GM21423 (cell line): ENCODE data around the gene TWIST2.

Source experiments
- ATAC-seq: cut with Tn5 transposase; IDR thresholded peaks from one replicate; pipeline ENCODE4 v1.9.1; 2021; ENCODE audit warnings: mild to moderate bottlenecking, moderate library complexity; ENCODE audit not compliant: unreplicated experiment

TWIST2 gene

DNA sequence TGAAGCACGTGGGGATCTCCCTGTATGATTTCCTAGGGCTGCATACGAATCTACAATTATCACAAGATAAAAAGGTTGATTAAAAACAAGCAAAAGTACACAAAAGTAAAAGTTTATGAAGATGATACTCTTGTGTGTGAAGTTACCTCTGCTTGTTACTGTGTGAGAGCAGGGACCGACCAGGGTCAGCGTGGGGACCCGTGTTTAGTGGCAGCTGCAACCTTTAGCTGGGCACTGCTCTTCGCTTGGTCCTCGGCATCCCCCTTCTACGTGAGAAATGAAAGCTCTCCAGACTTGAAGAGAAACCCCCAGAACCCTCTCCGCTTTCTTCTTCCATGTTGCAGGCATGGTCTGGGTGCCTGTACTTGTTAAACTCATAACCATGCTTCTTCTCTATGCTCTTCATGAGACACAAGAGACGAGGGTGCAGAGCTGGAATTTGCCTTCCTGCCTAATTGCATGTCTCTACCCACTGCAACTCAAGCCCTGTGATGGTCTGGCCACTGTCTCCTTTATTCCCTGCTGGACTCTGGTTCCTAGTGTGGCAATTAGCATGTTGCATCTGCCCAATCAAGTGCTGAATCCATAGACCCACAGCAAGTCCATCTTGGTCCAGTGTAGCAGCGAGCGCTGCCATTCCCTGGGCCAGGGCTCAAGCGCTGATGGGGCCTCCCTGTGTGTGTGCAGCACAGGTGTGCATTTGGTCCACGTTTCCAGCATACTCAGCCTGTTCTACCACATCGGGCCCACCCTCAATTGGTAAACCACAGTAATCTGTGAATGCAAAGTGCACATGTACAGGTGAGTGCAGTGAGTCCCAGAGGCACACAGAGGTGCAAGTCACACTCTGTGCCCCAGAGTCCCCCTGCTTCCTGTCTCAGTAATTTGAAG lies 88.5 kb downstream of the TWIST2 start:
- no peak for ATAC-seq

DNA sequence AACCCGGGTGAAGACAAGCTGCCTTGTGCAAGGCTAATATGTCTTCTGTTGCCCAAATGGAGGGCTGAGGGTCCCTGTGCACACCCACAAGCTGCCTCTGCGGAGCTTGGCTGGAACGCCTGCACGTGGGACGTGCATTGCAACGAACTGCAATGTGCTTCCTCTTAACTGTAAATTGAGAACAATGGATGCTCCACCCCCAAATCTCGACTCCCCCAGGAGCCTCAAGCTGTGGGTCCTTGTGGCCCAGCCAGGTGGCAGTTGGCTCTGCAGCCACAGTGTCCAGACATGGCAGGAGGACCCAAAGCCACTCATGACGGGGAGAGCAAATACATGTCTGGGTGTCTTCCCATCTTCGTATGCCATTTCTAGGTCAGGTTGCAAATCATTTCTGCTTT lies 90.1 kb downstream of the TWIST2 start:
- ATAC-seq: no peak

DNA sequence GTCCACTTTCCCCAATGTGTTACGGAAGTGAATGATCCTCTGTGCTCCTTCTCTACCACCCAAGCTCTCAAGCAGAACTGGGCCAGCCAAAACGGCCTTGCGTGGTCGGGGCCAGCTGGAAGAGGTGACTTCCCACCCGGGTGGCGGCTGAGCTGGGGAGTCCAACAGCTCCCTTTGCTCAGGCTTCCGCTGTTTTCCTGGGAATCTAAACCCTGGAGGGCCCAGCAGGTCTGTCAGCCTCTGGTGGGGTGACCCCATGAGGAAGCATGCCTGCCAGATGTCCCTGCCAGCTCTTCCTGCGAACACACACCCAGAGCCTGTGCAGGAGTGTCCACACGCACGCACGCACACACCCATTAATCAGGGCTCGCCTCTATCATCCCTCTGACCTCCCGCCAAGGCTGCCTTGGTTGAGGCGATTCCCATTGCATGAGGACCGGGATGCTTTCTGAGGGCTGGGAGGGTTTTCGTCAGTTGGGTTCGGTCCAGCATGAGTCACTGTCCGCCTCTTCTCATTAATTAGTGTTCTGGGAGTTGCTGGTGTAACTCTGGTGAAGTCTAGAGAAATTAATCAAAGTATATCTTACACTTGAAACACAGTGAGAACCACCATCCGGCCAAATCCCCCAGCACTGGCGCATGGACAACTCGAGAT lies 90.6 kb downstream of the TWIST2 start:
- no peak for ATAC-seq

DNA sequence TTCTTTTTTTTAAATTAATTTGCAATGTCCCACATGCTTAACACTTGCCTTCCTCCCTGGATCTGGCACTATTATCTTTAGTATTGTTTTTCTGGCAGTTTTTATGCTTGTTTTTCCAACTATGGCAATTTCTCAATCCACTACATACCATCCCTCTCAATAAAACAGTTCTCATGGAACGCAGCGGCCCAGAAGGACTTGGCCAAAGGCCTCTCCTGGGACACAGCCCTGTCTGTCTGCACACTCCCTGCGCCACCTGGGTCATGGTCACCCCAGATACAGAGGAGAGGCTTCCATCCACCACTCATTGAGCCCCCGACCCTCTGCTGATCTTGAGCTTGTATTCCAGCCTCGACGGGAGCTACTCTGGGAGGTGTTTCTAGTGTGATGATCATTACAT lies 91.2 kb downstream of the TWIST2 start:
- no peak for ATAC-seq

DNA sequence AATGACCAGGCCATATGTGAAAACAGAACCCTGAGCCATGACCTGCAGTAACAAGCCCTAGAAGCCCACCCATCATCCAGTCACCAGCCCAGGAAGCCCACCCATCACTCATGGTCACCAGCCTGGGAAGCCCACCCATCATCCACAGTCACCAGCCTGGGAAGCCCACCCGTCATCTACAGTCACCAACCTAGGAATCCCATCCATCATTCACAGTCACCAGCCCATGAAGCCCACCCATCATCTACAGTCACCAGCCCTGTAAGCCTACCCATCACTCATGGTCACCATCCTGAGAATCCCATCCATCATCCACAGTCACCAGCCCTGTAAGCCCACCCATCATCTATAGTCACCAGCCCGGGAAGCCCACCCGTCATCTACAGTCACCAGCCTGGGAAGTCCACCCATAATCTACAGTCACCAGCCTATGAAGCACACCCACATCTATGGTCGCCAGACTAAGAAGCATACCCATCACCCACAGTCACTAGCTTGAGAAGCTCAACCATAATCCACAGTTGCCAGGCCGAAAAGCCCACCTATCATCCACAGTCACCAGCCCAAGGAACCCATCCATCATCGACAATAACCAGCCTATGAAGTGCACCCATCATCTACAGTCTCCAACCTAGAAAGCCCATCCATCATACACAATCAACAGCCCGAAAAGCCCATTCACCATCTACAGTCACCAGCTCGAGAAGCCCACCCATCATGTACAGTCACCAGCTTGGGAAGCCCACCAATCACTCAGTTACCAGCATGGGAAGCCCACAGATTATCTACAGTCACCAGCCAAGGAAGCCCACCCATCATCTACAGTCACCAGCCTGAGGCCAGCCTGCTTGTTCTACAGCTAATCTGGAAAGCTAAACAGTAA lies 91.9 kb downstream of the TWIST2 start:
- no peak for ATAC-seq

DNA sequence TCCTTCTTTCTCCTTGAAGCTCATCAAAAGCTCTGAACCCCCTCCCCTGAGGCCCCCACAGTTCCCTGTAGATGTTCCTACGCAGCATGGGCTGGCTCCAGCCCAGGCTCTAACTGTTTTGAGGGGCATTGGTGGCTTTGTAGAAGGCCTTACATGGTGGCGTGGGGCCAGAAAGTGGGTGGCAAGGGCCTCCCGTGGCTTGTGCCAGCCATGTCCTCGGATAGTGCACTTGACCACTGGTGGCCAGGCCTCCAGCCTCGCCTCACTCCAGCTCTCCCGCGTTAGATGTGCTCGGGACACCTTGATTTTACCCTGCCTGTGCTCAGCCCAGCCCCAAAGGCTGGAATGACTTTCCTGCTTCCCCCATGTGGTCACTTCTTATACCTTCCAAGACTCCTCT lies 92.9 kb downstream of the TWIST2 start:
- no peak for ATAC-seq

DNA sequence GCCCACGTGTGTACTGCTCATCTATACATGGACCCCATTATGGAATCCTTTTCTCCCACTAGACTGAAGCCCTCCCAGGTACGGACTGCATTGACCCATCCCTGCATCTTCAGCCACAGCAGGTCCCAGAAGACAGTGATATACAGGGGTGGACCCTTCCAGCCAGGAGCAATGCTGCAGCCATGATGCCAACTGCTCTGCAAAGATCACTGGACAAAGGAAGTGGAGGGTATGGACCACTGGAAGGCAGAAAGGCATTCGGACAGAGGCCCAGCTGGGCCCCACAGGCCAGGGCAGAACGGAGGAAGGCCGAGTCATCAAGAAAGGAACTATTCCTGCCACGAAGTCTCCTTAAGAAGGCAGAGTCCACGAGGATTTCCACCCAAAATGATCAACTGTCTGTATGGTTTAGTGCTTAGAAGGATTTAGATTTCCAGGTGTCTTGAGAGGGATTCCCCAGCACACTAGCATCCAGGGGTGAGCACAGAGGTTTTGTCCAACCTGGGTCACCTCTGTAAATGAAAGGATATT lies 93.4 kb downstream of the TWIST2 start:
- ATAC-seq: no peak

DNA sequence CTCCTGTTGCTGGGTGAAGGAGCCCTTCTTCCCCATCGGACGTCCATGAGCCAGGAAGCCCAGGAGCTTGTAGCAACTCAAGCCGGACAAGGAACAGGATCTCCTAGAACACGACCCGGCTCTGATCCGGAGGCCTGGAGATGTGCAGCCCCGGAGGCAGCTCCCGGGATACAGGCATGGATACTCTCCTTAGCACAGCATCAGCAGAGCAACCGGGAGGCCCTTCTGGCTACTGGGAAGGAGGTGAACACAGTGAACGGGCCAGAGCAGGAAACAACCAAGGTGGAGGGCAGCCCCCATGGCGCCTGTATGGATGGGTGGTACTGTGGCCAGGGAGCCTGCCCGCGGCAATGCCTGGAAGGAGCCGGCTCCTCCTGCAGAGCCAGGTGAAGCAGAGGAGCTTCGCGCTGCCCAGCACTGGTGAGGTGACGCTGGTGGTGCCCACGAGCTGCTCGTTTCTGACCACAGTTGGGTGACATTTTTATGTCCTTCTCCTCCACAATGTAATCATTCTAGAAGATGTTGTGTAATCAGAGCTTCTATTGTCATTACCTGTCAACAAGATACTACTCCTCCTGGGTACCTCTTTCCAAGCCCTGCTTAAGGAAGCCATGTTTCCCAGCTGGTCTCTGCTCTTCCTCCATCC lies 94.3 kb downstream of the TWIST2 start:
- no peak for ATAC-seq

DNA sequence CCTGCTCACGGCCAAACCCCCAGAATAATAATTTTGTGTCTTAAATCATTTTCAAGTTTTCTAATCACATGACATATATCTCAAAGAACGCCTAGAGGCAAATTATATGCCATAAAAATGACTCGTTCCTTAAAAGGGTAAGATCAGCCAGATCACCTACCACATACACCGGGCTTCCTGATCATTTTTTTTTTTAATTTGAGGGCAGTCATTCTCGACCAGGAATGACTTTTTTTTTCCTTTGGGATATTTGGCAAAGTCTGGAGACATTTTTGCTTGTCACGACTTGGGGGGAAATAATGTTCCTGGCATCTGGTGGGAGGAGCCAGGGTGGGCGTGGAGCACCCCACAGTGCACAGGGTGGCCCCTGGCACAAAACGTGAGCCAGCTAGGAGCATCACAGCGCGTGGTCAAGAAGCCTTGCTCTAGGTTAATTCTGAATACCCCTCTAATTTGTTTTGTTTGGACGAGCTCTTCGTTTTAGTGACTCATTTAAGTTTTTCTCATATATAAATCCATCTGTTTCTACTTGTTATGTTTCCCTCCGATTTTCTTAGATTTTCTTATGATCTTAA lies 94.9 kb downstream of the TWIST2 start:
- ATAC-seq: no peak

DNA sequence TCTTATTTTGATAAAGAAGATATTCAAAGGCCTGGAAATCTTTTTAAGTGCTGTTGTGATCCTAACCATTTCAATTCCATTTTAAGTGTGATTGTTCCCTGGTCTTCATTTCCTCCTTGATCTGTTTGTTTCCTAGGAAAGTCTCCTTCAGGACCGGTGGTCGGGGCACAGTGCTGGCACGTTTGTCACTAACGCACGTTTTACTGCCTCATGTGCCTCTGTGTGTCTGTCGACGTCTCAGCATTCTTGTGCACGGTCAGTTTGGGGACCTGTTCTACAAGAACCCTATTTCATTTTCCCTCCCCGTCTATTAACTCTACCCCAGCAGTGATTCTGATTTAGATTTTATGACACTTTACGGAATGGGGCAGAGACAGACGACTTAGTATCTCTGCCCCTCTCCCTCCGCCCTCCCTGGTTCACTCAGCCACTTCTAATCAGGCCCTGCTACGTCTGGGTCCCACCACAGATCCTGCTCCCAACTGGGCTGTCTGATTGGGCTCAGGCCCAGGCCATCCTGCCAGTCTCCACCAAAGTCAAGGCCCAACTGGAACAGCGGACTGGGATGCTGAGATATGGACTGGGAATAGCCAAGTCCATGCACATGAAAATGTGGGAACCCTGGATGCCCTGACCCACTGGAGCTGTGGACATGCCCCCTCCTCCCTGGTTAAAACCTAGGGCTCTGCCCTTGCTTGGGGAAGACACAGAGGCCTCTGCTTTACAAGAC lies 95.6 kb downstream of the TWIST2 start:
- no peak for ATAC-seq

DNA sequence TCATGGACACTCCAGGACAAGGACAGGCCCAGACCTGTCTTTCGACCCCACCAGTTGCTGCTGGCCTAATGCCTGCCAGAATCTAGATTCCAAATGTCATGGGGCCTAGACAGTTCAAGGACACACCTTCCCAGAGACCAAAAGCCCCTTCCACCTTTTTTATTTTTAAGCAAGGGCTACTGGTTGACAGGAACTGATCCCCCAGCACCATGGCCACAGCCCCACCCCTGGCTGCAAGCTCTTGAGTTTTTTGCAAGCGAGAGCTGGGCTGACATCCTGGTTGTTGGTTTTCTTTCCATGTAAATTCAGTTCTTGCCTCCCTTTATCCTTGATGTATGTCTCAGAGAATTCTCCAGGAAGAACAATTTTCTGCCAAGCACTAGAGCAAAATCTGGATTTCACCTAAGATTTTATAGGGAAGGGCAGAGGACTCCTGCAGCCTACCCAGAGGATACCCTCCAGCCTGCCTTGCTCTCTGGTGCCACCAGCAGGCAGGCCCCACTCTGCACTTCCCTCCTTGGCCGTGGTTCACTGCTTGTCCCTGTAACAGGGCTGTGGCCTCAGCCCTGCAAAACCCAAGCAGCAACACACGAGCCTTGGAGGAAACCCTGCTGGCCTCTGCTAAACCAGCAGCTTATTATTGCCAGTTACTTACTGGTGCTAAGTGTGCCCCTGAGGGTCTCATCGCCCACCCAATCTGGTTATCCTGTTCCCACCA lies 97.7 kb downstream of the TWIST2 start:
- no peak for ATAC-seq

DNA sequence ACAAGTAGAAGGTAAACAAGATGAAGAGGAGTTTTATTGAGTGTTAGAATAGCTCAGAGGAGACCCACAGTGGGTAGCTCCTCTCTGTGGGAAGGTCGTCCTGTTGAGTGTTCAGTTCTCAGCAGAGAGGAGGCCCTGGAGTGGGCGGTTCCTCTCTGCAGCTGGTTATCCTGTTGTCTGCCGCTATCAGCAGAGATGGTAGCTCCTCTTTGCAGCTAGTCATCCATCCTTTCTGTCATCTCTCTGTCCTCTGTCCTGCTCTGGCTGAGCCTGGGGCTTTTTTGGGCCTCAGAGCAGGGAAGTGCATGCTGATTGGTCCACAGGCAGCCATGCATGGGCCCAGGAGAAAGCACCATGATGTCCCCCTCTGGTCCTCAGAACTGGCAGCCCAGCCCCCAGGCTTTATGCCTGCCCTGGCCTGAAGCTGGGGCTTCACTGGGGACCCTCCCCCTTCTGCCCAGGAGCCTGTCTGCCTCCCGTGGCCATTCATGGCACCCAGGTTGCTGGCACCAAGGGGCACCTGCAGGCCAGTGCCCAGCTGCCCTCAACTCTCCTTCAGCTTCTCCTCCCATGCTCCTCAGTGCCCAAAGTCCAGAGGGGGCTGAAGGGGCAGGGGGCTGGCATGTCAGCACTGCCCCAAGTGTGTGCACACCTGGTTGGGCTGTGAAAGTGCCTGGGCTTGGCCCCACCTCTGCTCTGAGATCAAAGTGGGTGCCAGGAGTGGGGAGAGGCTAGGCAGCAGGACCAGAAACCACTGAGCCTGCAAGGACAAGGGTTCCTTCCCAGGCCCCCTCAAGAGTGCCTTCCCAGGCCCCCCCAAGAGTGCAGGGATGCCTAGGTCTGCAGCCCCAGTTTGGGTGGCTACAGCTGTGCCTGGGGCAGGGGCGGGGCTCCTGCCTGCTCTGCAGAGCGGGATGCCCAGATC lies 98.7 kb downstream of the TWIST2 start:
- no peak for ATAC-seq

DNA sequence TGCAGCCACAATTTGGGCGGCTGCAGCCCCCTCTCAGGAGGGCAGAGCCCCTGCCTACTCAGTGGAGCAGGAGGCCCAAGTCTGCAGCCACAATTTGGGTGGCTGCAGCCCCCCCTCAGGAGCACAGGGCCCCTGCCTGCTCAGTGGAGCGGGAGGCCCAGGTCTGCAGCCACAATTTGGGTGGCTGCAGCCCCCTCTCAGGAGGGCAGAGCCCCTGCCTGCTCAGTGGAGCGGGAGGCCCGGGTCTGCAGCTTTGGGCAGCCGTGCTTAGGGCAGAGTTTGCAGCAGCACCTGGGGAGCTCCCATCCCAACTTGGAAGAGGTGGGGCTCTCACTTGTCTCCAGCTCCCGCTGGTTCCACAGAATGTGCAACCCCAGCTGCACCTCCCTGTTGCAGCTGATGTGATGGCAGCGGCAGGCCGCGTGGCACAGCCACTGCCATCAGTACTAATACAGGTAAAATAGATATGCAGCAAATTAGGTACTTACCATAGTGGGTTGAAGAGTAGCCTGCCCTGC lies 99.4 kb downstream of the TWIST2 start:
- ATAC-seq: no peak

DNA sequence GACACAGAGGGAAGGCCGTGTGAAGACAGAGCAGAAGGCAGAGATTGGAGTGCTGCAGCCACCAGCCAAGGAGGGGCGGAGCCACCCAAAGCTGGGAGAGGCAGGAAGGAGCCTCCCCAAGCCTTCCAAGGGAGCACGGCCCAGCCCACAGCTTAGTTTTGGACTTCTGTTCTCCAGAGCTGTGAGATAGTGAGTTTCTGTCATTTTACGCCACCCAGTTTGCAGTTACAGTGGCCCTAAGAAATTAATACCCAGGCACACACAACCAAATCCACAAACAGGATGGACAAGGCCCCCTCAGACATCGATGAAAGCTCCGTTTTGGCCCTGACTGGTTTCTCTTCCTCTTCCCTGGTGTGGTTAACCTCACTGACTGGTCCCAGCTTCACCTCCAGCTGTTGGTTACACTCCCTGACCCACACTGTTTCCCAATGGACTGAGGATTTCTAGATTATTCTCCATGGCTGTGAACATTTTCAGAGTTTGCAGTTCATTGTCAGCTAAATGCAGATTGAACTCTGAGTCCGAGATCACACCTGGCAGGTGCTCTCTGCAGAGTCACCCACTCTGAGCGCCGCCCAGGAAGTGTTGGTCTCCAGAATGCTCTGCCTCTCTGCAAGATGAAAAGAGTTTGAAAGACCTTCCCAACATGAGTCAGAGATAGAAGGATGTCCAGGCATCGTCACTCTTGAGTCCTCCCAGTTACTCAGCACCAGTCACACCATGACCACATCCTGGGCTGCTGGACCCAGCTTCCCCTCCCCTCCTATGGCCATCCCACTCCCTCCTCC lies 100.2 kb downstream of the TWIST2 start:
- ATAC-seq: no peak

DNA sequence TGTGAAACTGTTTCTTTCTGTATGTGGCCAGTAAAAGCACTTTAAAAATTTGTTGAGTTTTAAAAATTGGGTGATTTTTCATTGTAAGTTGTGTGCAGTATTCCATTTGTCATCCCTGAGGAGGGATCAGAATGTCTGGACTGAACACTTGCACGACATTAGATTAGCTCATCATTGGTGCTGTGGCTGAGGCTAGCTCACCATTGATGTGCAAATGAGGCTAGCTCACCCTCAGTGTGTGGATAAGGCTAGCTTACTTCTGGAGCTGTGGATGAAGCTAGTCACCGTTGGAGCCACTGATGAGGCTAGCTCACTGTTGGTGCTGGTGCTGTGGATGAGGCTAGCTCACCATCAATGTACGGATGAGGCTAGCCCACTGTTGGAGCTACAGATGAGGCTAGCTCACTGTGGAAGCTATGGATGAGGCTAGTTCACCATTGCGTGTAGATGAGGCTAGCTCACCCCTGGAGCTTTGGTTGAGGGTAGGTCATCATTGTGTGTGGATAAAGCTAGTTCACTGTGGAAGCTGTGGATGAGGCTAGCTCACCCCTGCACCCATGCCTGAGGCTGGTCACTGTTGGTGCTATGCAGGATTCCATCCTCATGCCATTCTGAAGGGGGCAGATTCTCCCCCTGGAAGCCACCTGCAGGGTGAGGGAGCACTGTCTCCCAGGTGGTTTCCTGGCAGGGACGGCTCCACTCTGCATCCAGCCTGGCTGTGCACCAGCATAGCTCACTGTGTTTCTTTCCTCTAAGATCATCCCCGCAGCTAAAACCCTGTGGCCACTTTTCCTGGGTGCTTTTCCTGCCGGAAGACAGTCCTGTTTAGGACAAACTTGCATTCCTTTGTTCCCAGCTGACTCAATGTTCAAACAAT lies 101.1 kb downstream of the TWIST2 start:
- no peak for ATAC-seq
